IMR-90 (cell line): ENCODE measurements around the gene FAXDC2. TPM values are rescaled to one million over a fixed set of nuclear protein-coding genes. Genes with fewer than 3 reads are reported as not detected.

Source experiments
- ATAC-seq: fragments of 200-7000 bp; cut with Tn5 transposase; 2 replicates; pipeline ENCODE4 v1.9.1; 2020; ENCODE audit warnings: low read depth, mild to moderate bottlenecking, moderate library complexity
- BruUV-seq: library from RNA; stranded (reverse); fragments of 400-500 nt; replicated peaks from 2 replicates; lab custom pipeline; 2021; lab: Mats Ljungman, UMichigan
- CTCF ChIA-PET: fragments of 300-600 bp; formaldehyde crosslinking; extraction: SDS; loops from one replicate; lab custom pipeline; 2021; ENCODE audit warnings: antibody characterized with exemption; lab: Yijun Ruan, JAX
- POLR2A ChIA-PET: fragments of 300-600 bp; sonication (Branson Sonifier 250); formaldehyde crosslinking; loops from one replicate; lab custom pipeline; 2022; ENCODE audit warnings: antibody characterized with exemption; ENCODE audit not compliant: unreplicated experiment; lab: Charles Lee
- DNase-seq: peaks from one replicate; pipeline ENCODE4 v3.0.0; 2013
- H2AFZ ChIP-seq: replicated peaks from 2 replicates; pipeline ENCODE3; 2013; ENCODE audit warnings: low read length, mild to moderate bottlenecking; ENCODE audit not compliant: poor library complexity
- H2AK5ac ChIP-seq: 2 replicates; pipeline ENCODE4 v1.6.1; 2013; ENCODE audit warnings: low read depth, low read length, inconsistent platforms
- H2AK9ac ChIP-seq: replicated peaks from 2 replicates; pipeline ENCODE3; 2013; ENCODE audit warnings: mild to moderate bottlenecking, low read depth, low read length, moderate library complexity; ENCODE audit not compliant: poor library complexity
- H2BK120ac ChIP-seq: 2 replicates; pipeline ENCODE4 v1.6.1; 2013; ENCODE audit warnings: low read depth, low read length, inconsistent platforms
- H2BK15ac ChIP-seq: 3 replicates; pipeline ENCODE4 v1.6.1; 2013; ENCODE audit warnings: low read depth, low read length, inconsistent platforms
- H2BK20ac ChIP-seq: 2 replicates; pipeline ENCODE4 v1.6.1; 2013; ENCODE audit warnings: low read depth, mild to moderate bottlenecking, inconsistent platforms, low read length, moderate library complexity
- H2BK5ac ChIP-seq: 2 replicates; pipeline ENCODE4 v1.6.1; 2013; ENCODE audit warnings: mild to moderate bottlenecking, low read depth, low read length, inconsistent platforms; ENCODE audit not compliant: poor library complexity, severe bottlenecking
- H3K14ac ChIP-seq: replicated peaks from 2 replicates; pipeline ENCODE4 v1.6.1; 2013; ENCODE audit warnings: low read depth, low read length, inconsistent platforms
- H3K18ac ChIP-seq: 2 replicates; pipeline ENCODE4 v1.6.1; 2013; ENCODE audit warnings: low read depth, low read length, control low read depth
- H3K23ac ChIP-seq: 2 replicates; pipeline ENCODE4 v1.6.1; 2013; ENCODE audit warnings: low read depth, low read length, inconsistent platforms
- H3K27ac ChIP-seq: 2 replicates; pipeline ENCODE4 v1.5.1; 2013; ENCODE audit warnings: mild to moderate bottlenecking, control low read depth, low read length; ENCODE audit not compliant: insufficient read depth
- H3K27me3 ChIP-seq: 2 replicates; pipeline ENCODE4 v1.6.1; 2013; ENCODE audit warnings: low read length; ENCODE audit not compliant: control insufficient read depth, insufficient read depth
- H3K36me3 ChIP-seq: 2 replicates; pipeline ENCODE4 v1.6.1; 2013; ENCODE audit warnings: low read length, mixed read lengths; ENCODE audit not compliant: control insufficient read depth, insufficient read depth
- H3K4ac ChIP-seq: 2 replicates; pipeline ENCODE4 v1.6.1; 2013; ENCODE audit warnings: low read depth, low read length, inconsistent platforms
- H3K4me1 ChIP-seq: 2 replicates; pipeline ENCODE4 v1.6.1; 2013; ENCODE audit warnings: low read length, mixed read lengths; ENCODE audit not compliant: control insufficient read depth, insufficient read depth
- H3K4me2 ChIP-seq: 2 replicates; pipeline ENCODE4 v1.6.1; 2013; ENCODE audit warnings: low read depth, mild to moderate bottlenecking, control low read depth, low read length, moderate library complexity
- H3K4me3 ChIP-seq: 2 replicates; pipeline ENCODE4 v1.5.1; 2013; ENCODE audit warnings: low read depth, mild to moderate bottlenecking, control low read depth, low read length, moderate library complexity; ENCODE audit not compliant: insufficient read depth
- H3K56ac ChIP-seq: 2 replicates; pipeline ENCODE4 v1.6.1; 2013; ENCODE audit warnings: low read length, inconsistent platforms; ENCODE audit not compliant: insufficient read depth; ENCODE audit errors: extremely low read depth
- H3K79me1 ChIP-seq, 2 experiments: 2 replicates each; pipeline ENCODE4 v1.6.1; 2013; ENCODE audit warnings: low read length in 2 of 2, inconsistent platforms in 1 of 2, low read depth in 1 of 2
- H3K9ac ChIP-seq: 2 replicates; pipeline ENCODE4 v1.6.1; 2013; ENCODE audit warnings: low read depth, low read length, control low read depth
- H3K9me1 ChIP-seq: 2 replicates; pipeline ENCODE4 v1.6.1; 2013; ENCODE audit warnings: low read length, inconsistent platforms; ENCODE audit not compliant: insufficient read depth
- H3K9me3 ChIP-seq: 2 replicates; pipeline ENCODE4 v1.6.1; 2013; ENCODE audit warnings: low read length; ENCODE audit not compliant: control insufficient read depth, insufficient read depth
- H4K20me1 ChIP-seq: 2 replicates; pipeline ENCODE4 v1.6.1; 2013; ENCODE audit warnings: low read length, inconsistent platforms; ENCODE audit not compliant: insufficient read depth
- H4K5ac ChIP-seq: 2 replicates; pipeline ENCODE4 v1.6.1; 2013; ENCODE audit warnings: mild to moderate bottlenecking, low read depth, low read length, control low read depth
- H4K8ac ChIP-seq, 2 experiments: 2 replicates each; pipeline ENCODE4 v1.6.1; 2013; ENCODE audit warnings: low read depth in 2 of 2, low read length in 2 of 2, control low read depth in 1 of 2, inconsistent platforms in 1 of 2
- H4K91ac ChIP-seq: 2 replicates; pipeline ENCODE4 v1.6.1; 2013; ENCODE audit warnings: low read depth, low read length, inconsistent platforms; ENCODE audit not compliant: insufficient read depth
- BHLHE40 ChIP-seq: fragments of 150-350 bp; IDR thresholded peaks from 2 replicates; pipeline ENCODE4 v1.6.1; 2016; ENCODE audit warnings: mild to moderate bottlenecking, low read depth, low read length
- CEBPB ChIP-seq: IDR thresholded peaks from 2 replicates; pipeline ENCODE4 v1.6.1; 2012; ENCODE audit warnings: low read depth, low read length, improper control_type of control experiment
- CHD1 ChIP-seq: IDR thresholded peaks from 2 replicates; pipeline ENCODE4 v1.6.1; 2012; ENCODE audit warnings: low read depth, low read length, improper control_type of control experiment
- MAFK ChIP-seq: IDR thresholded peaks from 2 replicates; pipeline ENCODE4 v1.6.1; 2012; ENCODE audit warnings: low read depth, low read length, improper control_type of control experiment
- MAZ ChIP-seq: IDR thresholded peaks from 2 replicates; pipeline ENCODE4 v1.6.1; 2012; ENCODE audit warnings: low read depth, mild to moderate bottlenecking, low read length, improper control_type of control experiment, moderate library complexity, borderline replicate concordance
- MXI1 ChIP-seq: IDR thresholded peaks from 2 replicates; pipeline ENCODE4 v1.6.1; 2012; ENCODE audit warnings: low read depth, mild to moderate bottlenecking, low read length, moderate library complexity, borderline replicate concordance
- NFE2L2 ChIP-seq: fragments of 150-350 bp; IDR thresholded peaks from 2 replicates; pipeline ENCODE4 v1.6.1; 2016; ENCODE audit warnings: low read depth, mild to moderate bottlenecking, low read length
- POLR2A ChIP-seq: IDR thresholded peaks from 2 replicates; pipeline ENCODE4 v1.6.1; 2012; ENCODE audit warnings: mild to moderate bottlenecking, low read depth, low read length
- RAD21 ChIP-seq: IDR thresholded peaks from 2 replicates; pipeline ENCODE4 v1.6.1; 2012; ENCODE audit warnings: low read length, improper control_type of control experiment
- RCOR1 ChIP-seq: IDR thresholded peaks from 2 replicates; pipeline ENCODE4 v1.6.1; 2012; ENCODE audit warnings: mild to moderate bottlenecking, low read length, improper control_type of control experiment; ENCODE audit not compliant: insufficient replicate concordance
- RFX5 ChIP-seq: IDR thresholded peaks from 2 replicates; pipeline ENCODE4 v1.8.0; 2012; ENCODE audit warnings: low read depth, mild to moderate bottlenecking, low read length, moderate library complexity
- SMC3 ChIP-seq: fragments of 150-350 bp; IDR thresholded peaks from 2 replicates; pipeline ENCODE4 v1.6.1; 2016; ENCODE audit warnings: low read depth, mild to moderate bottlenecking, antibody characterized with exemption, low read length, moderate library complexity
- WGBS, 2 experiments: methylation state at CpG; one replicate each; pipeline versions ENCODE4 v1.1.5 to v1.1.7; 2013; ENCODE audit warnings: missing lambda C conversion rate in 2 of 2; ENCODE audit not compliant: insufficient read length in 1 of 2; ENCODE audit errors: extremely low coverage in 2 of 2; 5-methylcytosine and 5-hydroxymethylcytosine counted together
- dilution Hi-C: fragments of 300-500 bp; cut with HindIII; formaldehyde crosslinking; loops from one replicate; pipeline ENCODE4 v1.14.3; 2018; ENCODE audit warnings: low sequenced_read_pairs; ENCODE audit not compliant: unreplicated experiment
- in situ Hi-C: fragments of 300-500 bp; cut with MboI; formaldehyde crosslinking; loops from 3 replicates; pipeline ENCODE4 v1.14.3; 2019; ENCODE audit warnings: low sequenced_read_pairs, inconsistent platforms, mixed read lengths
- intact Hi-C: fragments of 100-400 bp; cut with micrococcal nuclease; formaldehyde crosslinking; loops from 2 replicates; pipeline ENCODE4 v1.10.0; 2022
- polyA plus RNA-seq, 3 experiments: library from polyadenylated mRNA; depleted of rRNA; stranded (reverse); fragments of >200 nt; gene quantifications; 2 replicates each; pipeline ENCODE4 v1.2.3, GENCODE V29; 2012; ENCODE audit warnings: low replicate concordance in 1 of 3
- total RNA-seq: library from RNA; depleted of rRNA; stranded (reverse); fragments of >200 nt; gene quantifications from 2 replicates; pipeline ENCODE4 v1.2.3, GENCODE V29; 2012
- TF ChIP-seq, protein P1 (sequence below): fragments of 150-350 bp; IDR thresholded peaks from 2 replicates; pipeline ENCODE4 v1.6.1; 2017; ENCODE audit warnings: mild to moderate bottlenecking, antibody characterized with exemption, low read length, low read depth
- TF ChIP-seq, protein P2 (sequence below): conservative IDR thresholded peaks from 2 replicates; pipeline ENCODE4 v1.5.1; 2012; ENCODE audit warnings: mild to moderate bottlenecking, low read depth, low read length, improper control_type of control experiment
- TF ChIP-seq, protein P3 (sequence below): fragments of 150-350 bp; IDR thresholded peaks from 2 replicates; pipeline ENCODE4 v1.6.1; 2016; ENCODE audit warnings: low read depth, mild to moderate bottlenecking, low read length, moderate library complexity, borderline replicate concordance

The FAXDC2 gene
- total and polyA plus RNA-seq, 2 of the 4 experiments (the other 2 are of a cell fraction) = 4.3 to 8.9 TPM

DNA sequence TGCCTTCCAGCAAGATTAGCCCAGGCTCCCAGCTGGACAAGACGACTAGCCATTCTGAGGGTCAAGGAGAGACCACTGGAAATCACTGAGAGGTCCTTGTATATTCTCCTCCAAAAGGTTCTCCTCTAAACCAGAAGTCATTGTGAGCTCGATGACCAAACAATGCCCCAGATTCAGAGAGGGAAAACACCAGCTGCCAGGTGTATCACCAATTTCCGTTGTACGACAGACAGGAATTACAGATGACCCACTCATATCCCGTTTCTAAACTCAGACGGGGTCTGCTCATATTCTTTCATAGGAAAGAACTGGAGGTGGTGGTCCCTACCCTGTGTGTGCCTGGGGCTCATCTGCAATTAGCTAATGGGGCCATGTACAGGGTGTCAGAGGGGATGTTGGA, 14.2 kb downstream of the FAXDC2 start:
- Histone ChIP-seq H3K9ac (no peak overlapping the region), H4K20me1 (no peaks in the 10 kb centered on the region; the same call in 1 of the 2 replicates), H2AK9ac (no peak overlapping the region), H2BK5ac (no peak overlapping the region), H2BK15ac (no peak overlapping the region), H4K8ac (no peak overlapping the region), H3K9me1 (peaks cover 10% of the 10 kb centered on the region; the same call in 1 of the 2 replicates), H2BK20ac (no peak overlapping the region), H3K27ac (no peak overlapping the region), H3K4me1 (peaks cover 2% of the 10 kb centered on the region), H3K4ac (no peak overlapping the region), H3K56ac (no peak overlapping the region), H3K36me3 (peaks cover 12% of the 10 kb centered on the region), H4K91ac (no peak overlapping the region), H2AFZ (no peak overlapping the region), H3K23ac (no peak overlapping the region), H3K18ac (no peak overlapping the region), H2BK120ac (no peak overlapping the region), H3K14ac (no peak overlapping the region), H4K5ac (no peak overlapping the region), H3K79me1 (peaks cover 0 to 3% of the 10 kb centered on the region in 2 experiments; a peak in 1 of 4 replicates), H3K4me2 (no peak overlapping the region), H3K9me3 (no peaks in the 10 kb centered on the region), H3K4me3 (no peak overlapping the region), H2AK5ac (no peak overlapping the region), H3K27me3 (no peaks in the 10 kb centered on the region)
- ChIA-PET CTCF (interaction anchor here (1.8 kb wide), 1 partner anchor 9 kb away, joined by 4 read pairs; no protein-coding TSS in a partner anchor), POLR2A (no interaction called here)
- no TSS peak for BruUV-seq
- TF ChIP-seq, protein P1, sequence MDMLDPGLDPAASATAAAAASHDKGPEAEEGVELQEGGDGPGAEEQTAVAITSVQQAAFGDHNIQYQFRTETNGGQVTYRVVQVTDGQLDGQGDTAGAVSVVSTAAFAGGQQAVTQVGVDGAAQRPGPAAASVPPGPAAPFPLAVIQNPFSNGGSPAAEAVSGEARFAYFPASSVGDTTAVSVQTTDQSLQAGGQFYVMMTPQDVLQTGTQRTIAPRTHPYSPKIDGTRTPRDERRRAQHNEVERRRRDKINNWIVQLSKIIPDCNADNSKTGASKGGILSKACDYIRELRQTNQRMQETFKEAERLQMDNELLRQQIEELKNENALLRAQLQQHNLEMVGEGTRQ = no peak
- TF ChIP-seq NFE2L2 (no peak), CHD1 (no peak), MAZ (no peak), RFX5 (no peak), RCOR1 (no peak), POLR2A (no peak), BHLHE40 (no peak), CEBPB (no peak), SMC3 (no peak), MXI1 (no peak), RAD21 (no peak), MAFK (no peak)
- TF ChIP-seq, protein P2, sequence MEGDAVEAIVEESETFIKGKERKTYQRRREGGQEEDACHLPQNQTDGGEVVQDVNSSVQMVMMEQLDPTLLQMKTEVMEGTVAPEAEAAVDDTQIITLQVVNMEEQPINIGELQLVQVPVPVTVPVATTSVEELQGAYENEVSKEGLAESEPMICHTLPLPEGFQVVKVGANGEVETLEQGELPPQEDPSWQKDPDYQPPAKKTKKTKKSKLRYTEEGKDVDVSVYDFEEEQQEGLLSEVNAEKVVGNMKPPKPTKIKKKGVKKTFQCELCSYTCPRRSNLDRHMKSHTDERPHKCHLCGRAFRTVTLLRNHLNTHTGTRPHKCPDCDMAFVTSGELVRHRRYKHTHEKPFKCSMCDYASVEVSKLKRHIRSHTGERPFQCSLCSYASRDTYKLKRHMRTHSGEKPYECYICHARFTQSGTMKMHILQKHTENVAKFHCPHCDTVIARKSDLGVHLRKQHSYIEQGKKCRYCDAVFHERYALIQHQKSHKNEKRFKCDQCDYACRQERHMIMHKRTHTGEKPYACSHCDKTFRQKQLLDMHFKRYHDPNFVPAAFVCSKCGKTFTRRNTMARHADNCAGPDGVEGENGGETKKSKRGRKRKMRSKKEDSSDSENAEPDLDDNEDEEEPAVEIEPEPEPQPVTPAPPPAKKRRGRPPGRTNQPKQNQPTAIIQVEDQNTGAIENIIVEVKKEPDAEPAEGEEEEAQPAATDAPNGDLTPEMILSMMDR = no peak
- TF ChIP-seq, protein P3, sequence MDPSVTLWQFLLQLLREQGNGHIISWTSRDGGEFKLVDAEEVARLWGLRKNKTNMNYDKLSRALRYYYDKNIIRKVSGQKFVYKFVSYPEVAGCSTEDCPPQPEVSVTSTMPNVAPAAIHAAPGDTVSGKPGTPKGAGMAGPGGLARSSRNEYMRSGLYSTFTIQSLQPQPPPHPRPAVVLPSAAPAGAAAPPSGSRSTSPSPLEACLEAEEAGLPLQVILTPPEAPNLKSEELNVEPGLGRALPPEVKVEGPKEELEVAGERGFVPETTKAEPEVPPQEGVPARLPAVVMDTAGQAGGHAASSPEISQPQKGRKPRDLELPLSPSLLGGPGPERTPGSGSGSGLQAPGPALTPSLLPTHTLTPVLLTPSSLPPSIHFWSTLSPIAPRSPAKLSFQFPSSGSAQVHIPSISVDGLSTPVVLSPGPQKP = no peak
- ATAC-seq (no peak), DNase-seq (no peak)
- intact Hi-C loops (no loop called here), in situ Hi-C loops (no loop called here), dilution Hi-C loops (no loop called here)
- WGBS, 2 experiments = no CpG with 5 or more reads among the region's 6 CpGs
